ENCODE data around the gene RMND5A.

Gene RMND5A

DNA sequence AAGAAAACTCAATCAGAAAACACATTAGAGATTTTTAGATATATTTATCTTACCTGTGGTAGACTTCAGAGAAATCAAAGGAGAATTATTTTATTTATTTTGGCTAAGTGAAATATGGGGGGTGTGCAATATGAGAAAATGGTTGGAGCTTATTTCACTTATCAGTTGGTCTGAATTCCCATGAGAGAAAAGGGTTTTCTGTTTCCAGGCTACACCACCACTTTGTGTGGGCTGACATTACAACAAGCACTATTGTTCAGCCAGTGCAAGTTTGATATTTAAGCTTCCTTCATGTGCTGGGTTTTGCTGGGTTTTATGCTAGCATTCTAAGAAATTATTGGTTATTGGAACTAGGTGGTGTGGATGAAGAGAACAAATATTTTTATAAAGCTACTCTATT, 33.5 kb downstream of the RMND5A start:
- no peak overlapping the region for H3K27ac ChIP-seq
- TF ChIP-seq, protein P1, sequence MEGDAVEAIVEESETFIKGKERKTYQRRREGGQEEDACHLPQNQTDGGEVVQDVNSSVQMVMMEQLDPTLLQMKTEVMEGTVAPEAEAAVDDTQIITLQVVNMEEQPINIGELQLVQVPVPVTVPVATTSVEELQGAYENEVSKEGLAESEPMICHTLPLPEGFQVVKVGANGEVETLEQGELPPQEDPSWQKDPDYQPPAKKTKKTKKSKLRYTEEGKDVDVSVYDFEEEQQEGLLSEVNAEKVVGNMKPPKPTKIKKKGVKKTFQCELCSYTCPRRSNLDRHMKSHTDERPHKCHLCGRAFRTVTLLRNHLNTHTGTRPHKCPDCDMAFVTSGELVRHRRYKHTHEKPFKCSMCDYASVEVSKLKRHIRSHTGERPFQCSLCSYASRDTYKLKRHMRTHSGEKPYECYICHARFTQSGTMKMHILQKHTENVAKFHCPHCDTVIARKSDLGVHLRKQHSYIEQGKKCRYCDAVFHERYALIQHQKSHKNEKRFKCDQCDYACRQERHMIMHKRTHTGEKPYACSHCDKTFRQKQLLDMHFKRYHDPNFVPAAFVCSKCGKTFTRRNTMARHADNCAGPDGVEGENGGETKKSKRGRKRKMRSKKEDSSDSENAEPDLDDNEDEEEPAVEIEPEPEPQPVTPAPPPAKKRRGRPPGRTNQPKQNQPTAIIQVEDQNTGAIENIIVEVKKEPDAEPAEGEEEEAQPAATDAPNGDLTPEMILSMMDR (conservative IDR thresholded peaks at IDR 0.05): no peak
- no peak for TF ChIP-seq ZFX (IDR thresholded peaks at IDR 0.05)

DNA sequence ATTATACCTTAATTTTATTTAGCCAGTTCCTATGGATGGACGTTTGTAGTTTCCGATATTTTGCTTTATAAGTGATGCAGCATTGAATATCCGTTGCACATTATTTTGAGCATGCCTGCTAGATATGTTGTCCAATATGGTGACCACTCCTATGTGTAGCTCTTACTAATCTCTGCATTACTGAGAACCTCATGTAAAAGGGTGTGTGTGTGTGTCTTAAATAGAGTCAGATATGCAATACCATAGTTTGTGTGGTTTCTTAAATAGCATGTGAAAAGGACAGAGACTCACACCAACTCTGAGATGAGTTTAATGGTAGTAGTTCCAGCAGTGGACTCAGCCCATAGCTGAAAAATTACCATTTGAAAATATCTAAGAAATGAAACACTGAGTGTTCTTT, 38.3 kb downstream of the RMND5A start:
- no peak overlapping the region for H3K27ac ChIP-seq
- TF ChIP-seq, protein P1 (conservative IDR thresholded peaks at IDR 0.05): no peak
- no peak for TF ChIP-seq ZFX (IDR thresholded peaks at IDR 0.05)

DNA sequence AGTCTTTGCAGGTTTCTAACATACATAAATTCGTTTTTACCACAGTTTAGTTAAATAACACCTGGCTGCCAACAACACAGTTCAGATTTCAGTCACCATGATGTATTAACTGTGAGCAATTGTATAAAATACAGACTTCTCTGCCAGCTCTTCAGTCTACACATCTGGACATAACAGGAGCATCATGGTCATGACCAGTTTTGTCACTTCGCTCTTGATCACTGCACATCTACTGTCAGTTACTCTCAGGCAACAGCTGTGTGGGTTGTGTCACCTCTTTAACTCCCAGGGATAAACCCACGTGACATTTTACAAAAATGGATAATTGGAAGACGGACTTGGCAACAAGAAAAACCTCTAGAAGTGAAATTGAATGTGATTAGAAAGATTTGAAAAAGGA, 40.3 kb downstream of the RMND5A start:
- no peak for TF ChIP-seq ZFX (IDR thresholded peaks at IDR 0.05)
- TF ChIP-seq, protein P1 (conservative IDR thresholded peaks at IDR 0.05): no peak

DNA sequence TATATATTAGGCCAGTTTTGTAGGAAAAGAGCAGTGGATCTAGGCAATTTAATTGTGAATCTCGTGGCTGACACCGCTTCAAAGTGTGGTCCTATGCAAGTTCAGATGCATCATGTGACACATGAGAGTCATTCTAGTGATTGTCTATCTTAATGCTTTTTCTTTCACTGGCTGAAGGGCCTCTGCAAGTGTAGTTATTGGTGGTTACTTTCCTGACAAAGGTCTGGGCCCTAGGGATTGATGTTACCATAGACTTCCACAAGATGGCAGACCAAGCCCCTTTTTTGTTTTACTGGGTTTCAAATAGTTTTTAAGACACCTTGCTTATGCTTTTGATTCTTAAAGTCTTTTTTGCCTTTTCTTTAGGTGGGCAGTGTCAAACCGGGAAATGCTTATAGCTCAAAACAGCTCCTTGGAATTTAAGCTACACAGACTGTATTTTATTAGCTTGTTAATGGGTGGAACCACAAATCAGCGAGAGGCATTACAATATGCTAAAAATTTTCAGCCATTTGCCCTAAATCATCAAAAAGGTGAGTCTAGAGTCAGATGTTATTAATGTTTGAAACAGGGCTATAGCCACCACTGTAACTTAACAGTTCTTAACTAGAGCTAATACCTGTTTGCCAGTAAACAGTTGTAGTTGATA, 44.7 kb downstream of the RMND5A start:
- no peak for TF ChIP-seq ZFX (IDR thresholded peaks at IDR 0.05)
- TF ChIP-seq, protein P1 (conservative IDR thresholded peaks at IDR 0.05): peak; percentile 78
- no peak overlapping the region for H3K27ac ChIP-seq

More for the DNA sequence above, 40.3 kb downstream of the RMND5A start:
- H3K27ac ChIP-seq: no peak overlapping the region

GRCh38 chr2:86765310-86765695, 45.2 kb downstream of the RMND5A start:
- TF ChIP-seq, protein P1 (conservative IDR thresholded peaks at IDR 0.05): no peak
- no peak for TF ChIP-seq ZFX (IDR thresholded peaks at IDR 0.05)
- H3K27ac ChIP-seq: no peak overlapping the region

DNA sequence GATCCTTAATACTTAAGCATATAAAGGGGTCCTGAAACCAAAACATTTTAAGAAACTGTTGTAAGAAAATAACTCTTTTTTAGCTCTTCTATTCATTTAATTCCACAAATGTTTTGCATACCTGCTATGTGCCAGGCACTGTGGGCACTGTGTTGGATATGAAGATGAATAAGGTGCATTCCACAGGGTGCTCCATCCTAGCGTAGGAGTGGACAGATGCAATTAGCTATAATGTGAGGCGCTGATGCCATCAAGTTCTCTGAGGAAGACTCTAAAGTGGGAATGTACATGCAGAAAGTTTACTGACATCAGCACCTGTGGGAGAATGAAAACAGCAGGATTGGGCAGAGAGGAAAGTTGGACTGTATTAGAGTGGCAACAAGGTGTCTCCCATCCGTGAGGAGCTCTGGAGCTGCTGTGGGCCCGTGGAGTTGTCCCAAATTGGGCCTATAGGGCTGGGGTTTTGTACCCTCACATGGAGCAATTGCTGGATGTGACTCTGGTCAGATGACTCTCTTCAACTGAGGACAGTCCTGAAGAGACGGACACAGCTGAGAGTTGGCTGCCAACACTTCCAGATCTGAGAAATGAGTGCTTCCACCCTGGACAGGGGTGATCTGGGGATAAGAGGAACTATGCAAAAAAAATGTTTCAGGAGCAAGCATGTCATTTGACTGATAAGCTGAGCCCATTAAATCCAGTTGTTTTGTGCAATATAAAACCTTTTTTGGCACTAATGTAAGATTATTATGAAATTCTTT, 48.3 kb downstream of the RMND5A start:
- TF ChIP-seq, protein P1 (conservative IDR thresholded peaks at IDR 0.05): no peak
- no peak for TF ChIP-seq ZFX (IDR thresholded peaks at IDR 0.05)
- no peak overlapping the region for H3K27ac ChIP-seq

GRCh38 chr2:86769838-86770237, 49.7 kb downstream of the RMND5A start:
- H3K27ac ChIP-seq: no peak overlapping the region
- TF ChIP-seq, protein P1 (conservative IDR thresholded peaks at IDR 0.05): no peak
- TF ChIP-seq ZFX (IDR thresholded peaks at IDR 0.05): no peak

Measured in C4-2B (cell line).